Measurements from ENCODE around the gene CMC2.

Gene CMC2

GRCh38 chr16:80940069-80940856 is 66.4 kb downstream of the CMC2 start:
- peaks cover 7% of the 10 kb centered on the region for H3K4me1 ChIP-seq (ENCODE audit: control insufficient read depth, low read depth, low read length)
- no peaks in the 10 kb centered on the region for H3K27me3 ChIP-seq (ENCODE audit: control insufficient read depth, insufficient read depth, low read length)
- H3K36me3 ChIP-seq (ENCODE audit: control insufficient read depth, low read depth, low read length), result no peaks in the 10 kb centered on the region
- H3K9me3 ChIP-seq (ENCODE audit: control insufficient read depth, low read depth, low read length), result no peaks in the 10 kb centered on the region
- H3K4me3 ChIP-seq (ENCODE audit: low read length), result no peak overlapping the region
- no peak overlapping the region for H3K9ac ChIP-seq (ENCODE audit: low read length)
- H3K27ac ChIP-seq (ENCODE audit: low read length), result no peak overlapping the region

DNA sequence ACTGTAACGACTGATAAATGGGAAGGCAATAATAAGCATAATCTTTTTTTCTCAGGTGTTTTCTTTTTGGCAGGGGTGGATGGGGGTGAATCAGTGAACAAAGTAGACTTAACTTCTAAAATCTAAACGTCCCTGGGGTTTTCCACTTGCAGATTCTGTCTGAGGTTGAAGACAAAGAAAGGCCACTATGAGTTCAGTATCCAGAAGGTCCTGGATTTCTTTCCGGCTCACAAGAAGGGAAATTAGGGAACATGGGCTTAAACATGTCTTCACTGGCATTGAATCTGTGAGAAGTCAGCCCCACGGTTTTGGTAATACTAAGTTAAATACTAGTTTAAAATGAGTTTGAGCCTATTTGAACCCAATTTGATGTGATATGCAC is 67.8 kb downstream of the CMC2 start:
- H3K27me3 ChIP-seq (ENCODE audit: control insufficient read depth, insufficient read depth, low read length), result peaks cover 12% of the 10 kb centered on the region
- no peak overlapping the region for H3K9ac ChIP-seq (ENCODE audit: low read length)
- no peaks in the 10 kb centered on the region for H3K9me3 ChIP-seq (ENCODE audit: control insufficient read depth, low read depth, low read length)
- no peak overlapping the region for H3K27ac ChIP-seq (ENCODE audit: low read length)
- peaks cover 7% of the 10 kb centered on the region for H3K4me1 ChIP-seq (ENCODE audit: control insufficient read depth, low read depth, low read length)
- H3K4me3 ChIP-seq (ENCODE audit: low read length), result no peak overlapping the region
- no peaks in the 10 kb centered on the region for H3K36me3 ChIP-seq (ENCODE audit: control insufficient read depth, low read depth, low read length)

GRCh38 chr16:80938004-80938878 is 68.4 kb downstream of the CMC2 start:
- H3K4me3 ChIP-seq (ENCODE audit: low read length), result no peak overlapping the region
- H3K4me1 ChIP-seq (ENCODE audit: control insufficient read depth, low read depth, low read length), result peaks cover 7% of the 10 kb centered on the region

DNA sequence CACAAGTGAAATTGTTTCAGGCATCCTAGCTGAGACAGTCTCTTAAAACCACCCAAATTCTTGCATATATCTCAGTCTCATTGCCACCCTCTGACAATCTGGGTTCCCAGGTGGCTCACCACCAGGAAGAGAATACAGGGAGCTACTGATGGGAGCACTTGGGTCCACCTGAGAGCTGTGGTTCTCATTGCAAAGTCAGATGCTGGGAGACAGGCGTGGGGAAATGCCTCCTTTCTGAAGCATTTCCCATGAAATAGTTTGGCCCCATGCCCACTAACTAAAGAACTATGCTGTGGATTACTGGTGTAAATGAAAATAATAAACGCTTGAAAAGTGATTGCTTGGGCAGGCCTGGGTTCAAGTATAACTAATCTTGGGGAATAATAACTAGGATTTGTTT is 70.3 kb downstream of the CMC2 start:
- Histone ChIP-seq H3K27me3 (ENCODE audit: control insufficient read depth, insufficient read depth, low read length) (peaks cover 37% of the 10 kb centered on the region), H3K9ac (ENCODE audit: low read length) (no peak overlapping the region), H3K4me3 (ENCODE audit: low read length) (no peak overlapping the region), H3K36me3 (ENCODE audit: control insufficient read depth, low read depth, low read length) (no peaks in the 10 kb centered on the region), H3K27ac (ENCODE audit: low read length) (no peak overlapping the region), H3K9me3 (ENCODE audit: control insufficient read depth, low read depth, low read length) (no peaks in the 10 kb centered on the region), H3K4me1 (ENCODE audit: control insufficient read depth, low read depth, low read length) (peaks cover 7% of the 10 kb centered on the region)

More at GRCh38 chr16:80938004-80938878, 68.4 kb downstream of the CMC2 start:
- no peak overlapping the region for H3K9ac ChIP-seq (ENCODE audit: low read length)
- H3K27ac ChIP-seq (ENCODE audit: low read length), result no peak overlapping the region
- H3K27me3 ChIP-seq (ENCODE audit: control insufficient read depth, insufficient read depth, low read length), result peaks cover 18% of the 10 kb centered on the region
- H3K36me3 ChIP-seq (ENCODE audit: control insufficient read depth, low read depth, low read length), result no peaks in the 10 kb centered on the region
- H3K9me3 ChIP-seq (ENCODE audit: control insufficient read depth, low read depth, low read length), result no peaks in the 10 kb centered on the region

- Histone ChIP-seq H3K36me3 (ENCODE audit: control insufficient read depth, low read depth, low read length) (no peaks in the 10 kb centered on the region), H3K9me3 (ENCODE audit: control insufficient read depth, low read depth, low read length) (no peaks in the 10 kb centered on the region), H3K4me1 (ENCODE audit: control insufficient read depth, low read depth, low read length) (peaks cover 7% of the 10 kb centered on the region), H3K9ac (ENCODE audit: low read length) (no peak overlapping the region), H3K4me3 (ENCODE audit: low read length) (no peak overlapping the region), H3K27ac (ENCODE audit: low read length) (no peak overlapping the region), H3K27me3 (ENCODE audit: control insufficient read depth, insufficient read depth, low read length) (peaks cover 37% of the 10 kb centered on the region)
Observed at GRCh38 chr16:80935691-80936090, 71.0 kb downstream of the CMC2 start.

DNA sequence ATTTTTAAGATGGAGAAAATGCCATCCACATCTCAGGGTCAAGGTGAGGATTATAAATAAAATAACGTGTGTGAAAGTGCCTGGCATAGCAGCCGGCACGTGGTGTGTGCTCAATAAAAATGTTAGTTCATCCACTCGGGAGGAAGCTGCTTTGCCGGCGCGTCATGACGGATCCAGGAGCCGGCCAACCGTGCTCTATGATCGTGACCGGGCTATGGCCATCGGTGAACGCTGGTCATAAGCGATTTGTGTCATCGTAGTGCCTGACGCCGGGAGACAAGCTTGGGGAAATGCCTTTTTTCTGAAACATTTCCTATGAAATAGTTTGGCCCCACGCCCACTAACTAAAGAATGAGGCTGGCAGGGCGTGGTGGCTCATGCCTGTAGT is 74.0 kb downstream of the CMC2 start:
- Histone ChIP-seq H3K27ac (ENCODE audit: low read length) (no peak overlapping the region), H3K4me1 (ENCODE audit: control insufficient read depth, low read depth, low read length) (no peaks in the 10 kb centered on the region), H3K9me3 (ENCODE audit: control insufficient read depth, low read depth, low read length) (no peaks in the 10 kb centered on the region), H3K36me3 (ENCODE audit: control insufficient read depth, low read depth, low read length) (no peaks in the 10 kb centered on the region), H3K9ac (ENCODE audit: low read length) (no peak overlapping the region), H3K4me3 (ENCODE audit: low read length) (peak overlapping the region; percentile 62), H3K27me3 (ENCODE audit: control insufficient read depth, insufficient read depth, low read length) (peaks cover 37% of the 10 kb centered on the region)

- H3K4me3 ChIP-seq (ENCODE audit: low read length), result peak overlapping the region; percentile 62
- no peak overlapping the region for H3K27ac ChIP-seq (ENCODE audit: low read length)
- H3K9me3 ChIP-seq (ENCODE audit: control insufficient read depth, low read depth, low read length), result no peaks in the 10 kb centered on the region
- H3K9ac ChIP-seq (ENCODE audit: low read length), result no peak overlapping the region
- H3K27me3 ChIP-seq (ENCODE audit: control insufficient read depth, insufficient read depth, low read length), result peaks cover 37% of the 10 kb centered on the region
- no peaks in the 10 kb centered on the region for H3K4me1 ChIP-seq (ENCODE audit: control insufficient read depth, low read depth, low read length)
- no peaks in the 10 kb centered on the region for H3K36me3 ChIP-seq (ENCODE audit: control insufficient read depth, low read depth, low read length)
Observed at GRCh38 chr16:80931801-80932707, 74.6 kb downstream of the CMC2 start.

GRCh38 chr16:80924372-80924978 is 82.2 kb downstream of the CMC2 start:
- H3K9me3 ChIP-seq (ENCODE audit: control insufficient read depth, low read depth, low read length), result no peaks in the 10 kb centered on the region
- peaks cover 5% of the 10 kb centered on the region for H3K4me1 ChIP-seq (ENCODE audit: control insufficient read depth, low read depth, low read length)
- no peaks in the 10 kb centered on the region for H3K27me3 ChIP-seq (ENCODE audit: control insufficient read depth, insufficient read depth, low read length)
- no peak overlapping the region for H3K4me3 ChIP-seq (ENCODE audit: low read length)
- H3K36me3 ChIP-seq (ENCODE audit: control insufficient read depth, low read depth, low read length), result no peaks in the 10 kb centered on the region
- no peak overlapping the region for H3K9ac ChIP-seq (ENCODE audit: low read length)
- H3K27ac ChIP-seq (ENCODE audit: low read length), result no peak overlapping the region

DNA sequence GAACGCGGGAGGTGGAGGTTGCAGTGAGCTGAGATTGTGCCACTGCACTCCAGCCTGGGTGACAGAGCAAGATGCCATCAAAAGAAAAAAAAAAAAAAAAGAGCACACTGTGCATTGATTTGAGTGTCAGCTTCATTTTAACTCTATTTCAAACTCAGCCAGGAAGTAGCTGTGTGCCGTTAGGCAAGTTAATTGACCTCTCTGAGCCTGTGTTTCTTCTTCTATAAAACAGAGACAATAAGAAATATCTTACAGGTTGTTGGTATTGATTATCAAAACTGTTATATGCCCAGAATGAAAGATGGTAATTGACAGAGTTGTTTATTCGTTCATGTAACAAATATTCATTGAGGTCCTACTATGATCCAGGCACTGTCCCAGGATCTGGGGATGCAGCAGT is 83.3 kb downstream of the CMC2 start:
- Histone ChIP-seq H3K9ac (ENCODE audit: low read length) (no peak overlapping the region), H3K36me3 (ENCODE audit: control insufficient read depth, low read depth, low read length) (no peaks in the 10 kb centered on the region), H3K4me1 (ENCODE audit: control insufficient read depth, low read depth, low read length) (peaks cover 9% of the 10 kb centered on the region), H3K9me3 (ENCODE audit: control insufficient read depth, low read depth, low read length) (no peaks in the 10 kb centered on the region), H3K27ac (ENCODE audit: low read length) (no peak overlapping the region), H3K27me3 (ENCODE audit: control insufficient read depth, insufficient read depth, low read length) (no peaks in the 10 kb centered on the region), H3K4me3 (ENCODE audit: low read length) (no peak overlapping the region)
